22Rv1 (cell line): ENCODE results near the gene GYS2.

Experiments used
- ZFX ChIP-seq: fragments of 450-650 bp; IDR thresholded peaks from 2 replicates; pipeline ENCODE4 v1.6.1; 2017; ENCODE audit warnings: antibody characterized with exemption, borderline replicate concordance
- TF ChIP-seq, protein P1 (sequence below): fragments of 450-650 bp; IDR thresholded peaks from 2 replicates; pipeline ENCODE4 v1.5.1; 2017; ENCODE audit warnings: mild to moderate bottlenecking

DNA sequence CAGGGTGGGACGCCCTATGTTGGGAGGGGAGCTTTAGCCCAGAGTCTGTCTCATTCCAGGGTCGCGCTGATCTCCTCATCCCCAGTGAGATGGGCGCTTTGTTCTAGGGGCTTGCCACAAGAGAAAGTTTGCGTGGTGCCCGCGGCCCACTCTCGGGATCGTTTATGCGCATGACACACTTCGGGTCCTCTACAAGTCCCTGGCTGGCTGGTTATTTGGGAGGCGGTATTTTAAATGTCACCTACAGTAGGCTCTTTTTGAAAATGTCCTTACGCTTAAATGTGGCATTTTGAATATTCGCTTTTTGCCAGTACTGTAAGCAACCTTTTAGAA lies 102.5 kb downstream of the GYS2 start:
- TF ChIP-seq, protein P1, sequence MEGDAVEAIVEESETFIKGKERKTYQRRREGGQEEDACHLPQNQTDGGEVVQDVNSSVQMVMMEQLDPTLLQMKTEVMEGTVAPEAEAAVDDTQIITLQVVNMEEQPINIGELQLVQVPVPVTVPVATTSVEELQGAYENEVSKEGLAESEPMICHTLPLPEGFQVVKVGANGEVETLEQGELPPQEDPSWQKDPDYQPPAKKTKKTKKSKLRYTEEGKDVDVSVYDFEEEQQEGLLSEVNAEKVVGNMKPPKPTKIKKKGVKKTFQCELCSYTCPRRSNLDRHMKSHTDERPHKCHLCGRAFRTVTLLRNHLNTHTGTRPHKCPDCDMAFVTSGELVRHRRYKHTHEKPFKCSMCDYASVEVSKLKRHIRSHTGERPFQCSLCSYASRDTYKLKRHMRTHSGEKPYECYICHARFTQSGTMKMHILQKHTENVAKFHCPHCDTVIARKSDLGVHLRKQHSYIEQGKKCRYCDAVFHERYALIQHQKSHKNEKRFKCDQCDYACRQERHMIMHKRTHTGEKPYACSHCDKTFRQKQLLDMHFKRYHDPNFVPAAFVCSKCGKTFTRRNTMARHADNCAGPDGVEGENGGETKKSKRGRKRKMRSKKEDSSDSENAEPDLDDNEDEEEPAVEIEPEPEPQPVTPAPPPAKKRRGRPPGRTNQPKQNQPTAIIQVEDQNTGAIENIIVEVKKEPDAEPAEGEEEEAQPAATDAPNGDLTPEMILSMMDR, result no peak
- no peak for TF ChIP-seq ZFX
